SK-N-SH (cell line): Measurements from ENCODE around the gene FBXO33. TPM values are rescaled to one million over a fixed set of nuclear protein-coding genes. Genes with fewer than 3 reads are reported as not detected.

Source experiments
- CTCF ChIA-PET: fragments of 300-600, 350-600 bp; formaldehyde crosslinking; extraction: SDS; loops from one replicate; lab custom pipeline; 2021; lab: Yijun Ruan, JAX
- POLR2A ChIA-PET: fragments of 350-600 bp; sonication (Branson Sonifier 250); formaldehyde crosslinking; extraction: SDS; loops from one replicate; lab custom pipeline; 2020; ENCODE audit warnings: antibody characterized with exemption, inconsistent platforms; lab: Yijun Ruan, JAX
- DNase-seq: peaks from one replicate; pipeline ENCODE4 v3.0.0; 2012
- H2AFZ ChIP-seq: fragments of 200-600 bp; sonication (generic); 2 replicates; pipeline ENCODE4 v1.8.1; 2016; ENCODE audit warnings: antibody characterized with exemption, mild to moderate bottlenecking, low read depth
- H3F3A ChIP-seq: fragments of 200-600 bp; sonication (generic); replicated peaks from 2 replicates; pipeline ENCODE3; 2016; ENCODE audit warnings: antibody characterized with exemption, mild to moderate bottlenecking; ENCODE audit not compliant: insufficient read depth
- H3K27ac ChIP-seq, 2 experiments: fragments of 200-500 bp in 1 of 2; fragments of 200-600 bp in 1 of 2; sonication (Bioruptor generic) in 1 of 2; sonication (generic), shearing (Covaris generic) in 1 of 2; 2 replicates each; pipeline versions ENCODE4 v1.5.1 to v1.6.1; 2014 to 2016; ENCODE audit warnings: low read depth in 2 of 2, inconsistent platforms in 1 of 2, low read length in 1 of 2, mild to moderate bottlenecking in 1 of 2, mixed read lengths in 1 of 2
- H3K27me3 ChIP-seq: fragments of 200-600 bp; sonication (generic), shearing (Covaris generic); 2 replicates; pipeline ENCODE4 v1.6.1; 2016; ENCODE audit warnings: mixed run types; ENCODE audit not compliant: insufficient read depth
- H3K36me3 ChIP-seq, 2 experiments: fragments of 200-500 bp in 1 of 2; fragments of 200-600 bp in 1 of 2; sonication (Bioruptor generic) in 1 of 2; sonication (generic) in 1 of 2; replicated peaks in 1 of 2; 2 replicates each; pipeline versions ENCODE3 to v1.5.1; 2014 to 2016; ENCODE audit warnings: low read length in 1 of 2, mild to moderate bottlenecking in 1 of 2; ENCODE audit not compliant: insufficient read depth in 2 of 2, control insufficient read depth in 1 of 2
- H3K4me1 ChIP-seq, 2 experiments: fragments of 200-500 bp in 1 of 2; fragments of 200-600 bp in 1 of 2; sonication (Bioruptor generic) in 1 of 2; sonication (generic), shearing (Covaris generic) in 1 of 2; 2 replicates each; pipeline versions ENCODE4 v1.5.1 to v1.6.1; 2014 to 2016; ENCODE audit warnings: low read depth in 1 of 2, low read length in 1 of 2, mixed run types in 1 of 2; ENCODE audit not compliant: insufficient read depth in 2 of 2, control insufficient read depth in 1 of 2
- H3K4me2 ChIP-seq: fragments of 200-600 bp; sonication (generic), shearing (Covaris generic); 2 replicates; pipeline ENCODE4 v1.6.1; 2017; ENCODE audit warnings: mixed run types
- H3K4me3 ChIP-seq, 2 experiments: fragments of 200-500 bp in 1 of 2; fragments of 200-600 bp in 1 of 2; sonication (Bioruptor generic) in 1 of 2; sonication (generic), shearing (Covaris generic) in 1 of 2; 2 replicates each; pipeline versions ENCODE4 v1.5.1 to v1.8.1; 2014 to 2016; ENCODE audit warnings: low read depth in 2 of 2, inconsistent platforms in 1 of 2, low read length in 1 of 2, mild to moderate bottlenecking in 1 of 2, mixed read lengths in 1 of 2, moderate library complexity in 1 of 2
- H3K79me2 ChIP-seq: fragments of 200-600 bp; sonication (generic); 2 replicates; pipeline ENCODE4 v1.8.1; 2017; ENCODE audit warnings: mild to moderate bottlenecking; ENCODE audit not compliant: insufficient read depth
- H3K9ac ChIP-seq: fragments of 200-600 bp; sonication (generic); 2 replicates; pipeline ENCODE4 v1.6.1; 2017; ENCODE audit warnings: mixed run types
- H3K9me2 ChIP-seq: fragments of 200-600 bp; sonication (generic); 2 replicates; pipeline ENCODE4 v1.6.1; 2017; ENCODE audit warnings: mixed run types
- H3K9me3 ChIP-seq: fragments of 200-600 bp; sonication (generic); 2 replicates; pipeline ENCODE4 v1.6.1; 2017; ENCODE audit warnings: mixed run types, mild to moderate bottlenecking, moderate library complexity
- H4K20me1 ChIP-seq: fragments of 200-600 bp; sonication (generic); 2 replicates; pipeline ENCODE4 v1.6.1; 2017; ENCODE audit warnings: mild to moderate bottlenecking, mixed run types; ENCODE audit not compliant: insufficient read depth
- CTCF ChIP-seq: fragments of 200-600 bp; sonication (generic); IDR thresholded peaks from 2 replicates; pipeline ENCODE4 v1.6.1; 2017; ENCODE audit warnings: antibody characterized with exemption, mild to moderate bottlenecking, moderate library complexity
- EP300 ChIP-seq, 2 experiments: IDR thresholded peaks; 2 replicates each; pipeline versions ENCODE4 v1.4.0 to v1.6.1; 2012; ENCODE audit warnings: borderline replicate concordance in 1 of 2, low read depth in 1 of 2, low read length in 1 of 2
- EZH2phosphoT487 ChIP-seq: fragments of 200-600 bp; sonication (generic); IDR thresholded peaks from 2 replicates; pipeline ENCODE4 v1.6.1; 2017; ENCODE audit warnings: low read depth, mixed run types, mild to moderate bottlenecking, antibody characterized with exemption, moderate library complexity, borderline replicate concordance
- FOXJ3 ChIP-seq: sonication (generic); formaldehyde crosslinking; IDR thresholded peaks from 2 replicates; pipeline ENCODE4 v1.5.1; 2020; ENCODE audit warnings: mild to moderate bottlenecking, missing genetic modification reagents
- FOXM1 ChIP-seq: IDR thresholded peaks from 2 replicates; pipeline ENCODE4 v1.4.0; 2012; ENCODE audit warnings: low read depth, mild to moderate bottlenecking
- MEF2A ChIP-seq: IDR thresholded peaks from 2 replicates; pipeline ENCODE4 v1.4.0; 2012; ENCODE audit warnings: low read depth, borderline replicate concordance
- MXI1 ChIP-seq: IDR thresholded peaks from 2 replicates; pipeline ENCODE4 v1.6.1; 2012; ENCODE audit warnings: mild to moderate bottlenecking, low read depth, low read length, improper control_type of control experiment
- RAD21 ChIP-seq: IDR thresholded peaks from 2 replicates; pipeline ENCODE4 v1.6.1; 2012; ENCODE audit warnings: mild to moderate bottlenecking, low read length
- RFX5 ChIP-seq: IDR thresholded peaks from 2 replicates; pipeline ENCODE4 v1.6.1; 2012; ENCODE audit warnings: mild to moderate bottlenecking, improper control_type of control experiment, low read length
- SMC3 ChIP-seq: IDR thresholded peaks from 2 replicates; pipeline ENCODE4 v1.6.1; 2012; ENCODE audit warnings: low read depth, low read length, improper control_type of control experiment
- TAF1 ChIP-seq: IDR thresholded peaks from 2 replicates; pipeline ENCODE4 v1.6.1; 2012; ENCODE audit warnings: low read depth, mild to moderate bottlenecking, low read length, moderate library complexity, borderline replicate concordance
- ZBTB33 ChIP-seq: IDR thresholded peaks from 2 replicates; pipeline ENCODE4 v1.4.0; 2012; ENCODE audit warnings: low read depth, borderline replicate concordance
- WGBS: methylation state at CpG from one replicate; pipeline ENCODE4 v1.1.6; 2017; ENCODE audit warnings: low lambda C conversion rate; 5-methylcytosine and 5-hydroxymethylcytosine counted together
- polyA plus RNA-seq, 3 experiments: library from polyadenylated mRNA; depleted of rRNA; stranded (reverse); fragments of >200 nt; gene quantifications; 2 replicates each; pipeline ENCODE4 v1.2.3, GENCODE V29; 2012

Gene FBXO33
- polyA plus RNA-seq, 1 of the 3 experiments (the other 2 are of a cell fraction), result 4.2 TPM

GRCh38 chr14:39430762-39431415, 1.3 kb downstream of the FBXO33 start (continued):
- no peak for TF ChIP-seq ZBTB33

GRCh38 chr14:39428118-39428517, 4.1 kb downstream of the FBXO33 start:
- Histone ChIP-seq H3F3A (peaks cover 3% of the 10 kb centered on the region), H3K4me3 (no peak overlapping the region), H3K4me2 (no peak overlapping the region), H3K79me2 (peaks cover 59% of the 10 kb centered on the region), H3K9ac (no peak overlapping the region), H3K27ac (no peak overlapping the region), H3K27me3 (no peaks in the 10 kb centered on the region), H4K20me1 (no peaks in the 10 kb centered on the region; the same call in 1 of the 2 replicates), H3K4me1 (peaks cover 0 to 7% of the 10 kb centered on the region in 2 experiments; a peak in 2 of 4 replicates), H2AFZ (no peak overlapping the region), H3K36me3 (no peaks in the 10 kb centered on the region), H3K9me2 (no peaks in the 10 kb centered on the region), H3K9me3 (no peaks in the 10 kb centered on the region)
- ChIA-PET POLR2A (no interaction called here), CTCF (no interaction called here)
- WGBS, result 86% methylated on average over 8 of the region's 8 CpGs
- DNase-seq, result no peak
- TF ChIP-seq TAF1 (no peak), MXI1 (no peak), ZBTB33 (no peak), SMC3 (no peak), EP300 (IDR thresholded peaks at IDR 0.05; ENCODE audit: borderline replicate concordance in 1 of 2, low read depth in 1 of 2, low read length in 1 of 2) (no peak), MEF2A (no peak), EZH2phosphoT487 (no peak), FOXJ3 (CRISPR knock-in tag) (no peak), RFX5 (no peak)

- Histone ChIP-seq H3K27me3 (no peaks in the 10 kb centered on the region), H2AFZ (no peak overlapping the region), H3K4me2 (0 out of 2 replicates have a peak overlapping the region, but pooled peaks have one; percentile 28), H3K27ac (no peak overlapping the region), H3K4me3 (no peak overlapping the region), H3K9me2 (no peaks in the 10 kb centered on the region), H3K36me3 (no peaks in the 10 kb centered on the region), H3K9me3 (no peaks in the 10 kb centered on the region), H3K79me2 (peaks cover 69% of the 10 kb centered on the region), H3K9ac (no peak overlapping the region), H4K20me1 (no peaks in the 10 kb centered on the region; the same call in 1 of the 2 replicates), H3F3A (peaks cover 3% of the 10 kb centered on the region), H3K4me1 (peaks cover 0 to 7% of the 10 kb centered on the region in 2 experiments; a peak in 2 of 4 replicates)
- ChIA-PET CTCF (interaction anchor here (1.1 to 1.2 kb wide), 2 partner anchors 320 to 321 kb away, joined by 3 read pairs; no protein-coding TSS in a partner anchor), POLR2A (no interaction called here)
- peak; percentile 6 for DNase-seq
- TF ChIP-seq FOXM1 (no peak), RAD21 (peak; percentile 42; the same call in 1 of the 2 replicates), CTCF (peak; percentile 32), FOXJ3 (CRISPR knock-in tag) (no peak)
- WGBS, result 66% methylated on average over 7 of the region's 7 CpGs
Observed at GRCh38 chr14:39426605-39427004, 5.6 kb downstream of the FBXO33 start.
